ENCODE measurements around the gene PLOD2. TPM values are rescaled to one million over a fixed set of nuclear protein-coding genes. Genes with fewer than 3 reads are reported as not detected.

PLOD2 gene
- total RNA-seq, 1 experiment from 2014 or later, result 19.3 TPM

DNA sequence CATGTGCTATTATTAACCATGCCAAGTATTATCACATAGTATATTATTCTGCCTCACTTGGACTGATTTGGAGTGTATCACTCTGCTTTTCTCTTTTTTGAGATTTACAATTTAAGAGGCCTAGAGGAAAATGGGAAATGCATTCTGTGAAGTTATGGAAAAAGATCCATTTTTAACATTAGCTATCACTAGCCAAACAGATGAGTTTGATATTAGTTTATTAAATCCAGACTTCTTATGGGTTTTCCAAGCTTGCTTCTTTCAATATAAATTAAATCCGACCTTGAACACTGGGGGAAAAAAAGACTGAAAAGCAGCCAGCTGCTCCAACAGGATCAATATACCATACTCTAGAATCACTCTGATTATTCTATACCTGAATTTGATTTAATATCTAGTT is 30.1 kb upstream of the PLOD2 start:
- Histone ChIP-seq H2BK12ac (ENCODE audit: insufficient read length, low read depth, low read length) (no peak overlapping the region), H3K4me2 (ENCODE audit: insufficient read depth, insufficient read length, low read length) (no peak overlapping the region), H4K8ac (replicated peaks; ENCODE audit: insufficient read length, low read depth, low read length) (no peak overlapping the region), H2AK5ac (ENCODE audit: insufficient read length, low read length) (no peak overlapping the region), H3K27ac (ENCODE audit: insufficient read length, low read depth, low read length) (no peak overlapping the region), H3K79me2 (ENCODE audit: insufficient read depth, low read length) (no peaks in the 10 kb centered on the region), H3T11ph (ENCODE audit: low read length) (no peak overlapping the region), H3K4me1 (ENCODE audit: insufficient read depth, low read length) (no peaks in the 10 kb centered on the region), H4K5ac (ENCODE audit: insufficient read length, low read depth, low read length) (no peak overlapping the region), H3K4ac (ENCODE audit: low read depth, low read length) (no peak overlapping the region), H2BK5ac (ENCODE audit: insufficient read length, low read length) (no peak overlapping the region), H3K27me3 (ENCODE audit: insufficient read depth, low read length) (no peaks in the 10 kb centered on the region), H3K18ac (ENCODE audit: insufficient read length, low read depth, low read length) (no peak overlapping the region), H4K91ac (ENCODE audit: insufficient read length, low read depth, low read length) (no peak overlapping the region), H3K14ac (ENCODE audit: insufficient read depth, low read length) (no peak overlapping the region), H4K20me1 (ENCODE audit: control insufficient read depth, insufficient read depth, insufficient read length) (no peaks in the 10 kb centered on the region), H2BK20ac (ENCODE audit: low read depth, low read length, poor library complexity, severe bottlenecking) (no peak overlapping the region), H3K56ac (ENCODE audit: insufficient read length, low read depth, low read length) (no peak overlapping the region), H3K23ac (ENCODE audit: insufficient read length, low read depth, low read length) (no peak overlapping the region), H2BK15ac (ENCODE audit: low read depth, low read length) (no peak overlapping the region), H3K9me3 (ENCODE audit: control insufficient read depth, low read depth, low read length) (no peaks in the 10 kb centered on the region), H3K9ac (ENCODE audit: extremely low read depth, insufficient read length, low read length) (no peak overlapping the region), H2BK120ac (ENCODE audit: low read depth, low read length, poor library complexity, severe bottlenecking) (no peak overlapping the region), H2AFZ (ENCODE audit: low read length) (no peak overlapping the region), H3K23me2 (ENCODE audit: insufficient read length, low read depth, low read length, poor library complexity, severe bottlenecking) (no peaks in the 10 kb centered on the region), H3K79me1 (ENCODE audit: insufficient read depth, low read depth, low read length, poor library complexity, severe bottlenecking) (no peaks in the 10 kb centered on the region)
- DNase-seq, result no peak
- TF ChIP-seq, protein P1, sequence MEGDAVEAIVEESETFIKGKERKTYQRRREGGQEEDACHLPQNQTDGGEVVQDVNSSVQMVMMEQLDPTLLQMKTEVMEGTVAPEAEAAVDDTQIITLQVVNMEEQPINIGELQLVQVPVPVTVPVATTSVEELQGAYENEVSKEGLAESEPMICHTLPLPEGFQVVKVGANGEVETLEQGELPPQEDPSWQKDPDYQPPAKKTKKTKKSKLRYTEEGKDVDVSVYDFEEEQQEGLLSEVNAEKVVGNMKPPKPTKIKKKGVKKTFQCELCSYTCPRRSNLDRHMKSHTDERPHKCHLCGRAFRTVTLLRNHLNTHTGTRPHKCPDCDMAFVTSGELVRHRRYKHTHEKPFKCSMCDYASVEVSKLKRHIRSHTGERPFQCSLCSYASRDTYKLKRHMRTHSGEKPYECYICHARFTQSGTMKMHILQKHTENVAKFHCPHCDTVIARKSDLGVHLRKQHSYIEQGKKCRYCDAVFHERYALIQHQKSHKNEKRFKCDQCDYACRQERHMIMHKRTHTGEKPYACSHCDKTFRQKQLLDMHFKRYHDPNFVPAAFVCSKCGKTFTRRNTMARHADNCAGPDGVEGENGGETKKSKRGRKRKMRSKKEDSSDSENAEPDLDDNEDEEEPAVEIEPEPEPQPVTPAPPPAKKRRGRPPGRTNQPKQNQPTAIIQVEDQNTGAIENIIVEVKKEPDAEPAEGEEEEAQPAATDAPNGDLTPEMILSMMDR (conservative IDR thresholded peaks at IDR 0.05), result no peak
- no CpG with 5 or more reads among the region's 1 CpG for WGBS (ENCODE audit: extremely low coverage, insufficient read length, low lambda C conversion rate)
- Mint-ChIP-seq H3K4me3 (no peak overlapping the region), H3K27me3 (ENCODE audit: low read depth) (no peaks in the 10 kb centered on the region), H3K9me3 (no peaks in the 10 kb centered on the region), H3K4me1 (peaks cover 2% of the 10 kb centered on the region in 2 experiments; a peak in 2 of 4 replicates), H3K27ac (no peak overlapping the region), H3K36me3 (ENCODE audit: insufficient read depth in 1 of 3, low read depth in 3 of 3) (no peaks in the 10 kb centered on the region)

Data from H9 (cell line).